IMR-90 (cell line): ENCODE measurements around the gene WIPI1. TPM values are rescaled to one million over a fixed set of nuclear protein-coding genes. Genes with fewer than 3 reads are reported as not detected.

Experiments used
- ATAC-seq: fragments of 200-7000 bp; cut with Tn5 transposase; 2 replicates; pipeline ENCODE4 v1.9.1; 2020; ENCODE audit warnings: low read depth, mild to moderate bottlenecking, moderate library complexity
- BruUV-seq: library from RNA; stranded (reverse); fragments of 400-500 nt; replicated peaks from 2 replicates; lab custom pipeline; 2021; lab: Mats Ljungman, UMichigan
- CTCF ChIA-PET: fragments of 300-600 bp; formaldehyde crosslinking; extraction: SDS; loops from one replicate; lab custom pipeline; 2021; ENCODE audit warnings: antibody characterized with exemption; lab: Yijun Ruan, JAX
- POLR2A ChIA-PET: fragments of 300-600 bp; sonication (Branson Sonifier 250); formaldehyde crosslinking; loops from one replicate; lab custom pipeline; 2022; ENCODE audit warnings: antibody characterized with exemption; ENCODE audit not compliant: unreplicated experiment; lab: Charles Lee
- DNase-seq: peaks from one replicate; pipeline ENCODE4 v3.0.0; 2013
- H2AFZ ChIP-seq: replicated peaks from 2 replicates; pipeline ENCODE3; 2013; ENCODE audit warnings: low read length, mild to moderate bottlenecking; ENCODE audit not compliant: poor library complexity
- H2AK5ac ChIP-seq: 2 replicates; pipeline ENCODE4 v1.6.1; 2013; ENCODE audit warnings: low read depth, low read length, inconsistent platforms
- H2AK9ac ChIP-seq: replicated peaks from 2 replicates; pipeline ENCODE3; 2013; ENCODE audit warnings: mild to moderate bottlenecking, low read depth, low read length, moderate library complexity; ENCODE audit not compliant: poor library complexity
- H2BK120ac ChIP-seq: 2 replicates; pipeline ENCODE4 v1.6.1; 2013; ENCODE audit warnings: low read depth, low read length, inconsistent platforms
- H2BK15ac ChIP-seq: 3 replicates; pipeline ENCODE4 v1.6.1; 2013; ENCODE audit warnings: low read depth, low read length, inconsistent platforms
- H2BK20ac ChIP-seq: 2 replicates; pipeline ENCODE4 v1.6.1; 2013; ENCODE audit warnings: low read depth, mild to moderate bottlenecking, inconsistent platforms, low read length, moderate library complexity
- H2BK5ac ChIP-seq: 2 replicates; pipeline ENCODE4 v1.6.1; 2013; ENCODE audit warnings: mild to moderate bottlenecking, low read depth, low read length, inconsistent platforms; ENCODE audit not compliant: poor library complexity, severe bottlenecking
- H3K14ac ChIP-seq: replicated peaks from 2 replicates; pipeline ENCODE4 v1.6.1; 2013; ENCODE audit warnings: low read depth, low read length, inconsistent platforms
- H3K18ac ChIP-seq: 2 replicates; pipeline ENCODE4 v1.6.1; 2013; ENCODE audit warnings: low read depth, low read length, control low read depth
- H3K23ac ChIP-seq: 2 replicates; pipeline ENCODE4 v1.6.1; 2013; ENCODE audit warnings: low read depth, low read length, inconsistent platforms
- H3K27ac ChIP-seq: 2 replicates; pipeline ENCODE4 v1.5.1; 2013; ENCODE audit warnings: mild to moderate bottlenecking, control low read depth, low read length; ENCODE audit not compliant: insufficient read depth
- H3K27me3 ChIP-seq: 2 replicates; pipeline ENCODE4 v1.6.1; 2013; ENCODE audit warnings: low read length; ENCODE audit not compliant: control insufficient read depth, insufficient read depth
- H3K36me3 ChIP-seq: 2 replicates; pipeline ENCODE4 v1.6.1; 2013; ENCODE audit warnings: low read length, mixed read lengths; ENCODE audit not compliant: control insufficient read depth, insufficient read depth
- H3K4ac ChIP-seq: 2 replicates; pipeline ENCODE4 v1.6.1; 2013; ENCODE audit warnings: low read depth, low read length, inconsistent platforms
- H3K4me1 ChIP-seq: 2 replicates; pipeline ENCODE4 v1.6.1; 2013; ENCODE audit warnings: low read length, mixed read lengths; ENCODE audit not compliant: control insufficient read depth, insufficient read depth
- H3K4me2 ChIP-seq: 2 replicates; pipeline ENCODE4 v1.6.1; 2013; ENCODE audit warnings: low read depth, mild to moderate bottlenecking, control low read depth, low read length, moderate library complexity
- H3K4me3 ChIP-seq: 2 replicates; pipeline ENCODE4 v1.5.1; 2013; ENCODE audit warnings: low read depth, mild to moderate bottlenecking, control low read depth, low read length, moderate library complexity; ENCODE audit not compliant: insufficient read depth
- H3K56ac ChIP-seq: 2 replicates; pipeline ENCODE4 v1.6.1; 2013; ENCODE audit warnings: low read length, inconsistent platforms; ENCODE audit not compliant: insufficient read depth; ENCODE audit errors: extremely low read depth
- H3K79me1 ChIP-seq, 2 experiments: 2 replicates each; pipeline ENCODE4 v1.6.1; 2013; ENCODE audit warnings: low read length in 2 of 2, inconsistent platforms in 1 of 2, low read depth in 1 of 2
- H3K9ac ChIP-seq: 2 replicates; pipeline ENCODE4 v1.6.1; 2013; ENCODE audit warnings: low read depth, low read length, control low read depth
- H3K9me1 ChIP-seq: 2 replicates; pipeline ENCODE4 v1.6.1; 2013; ENCODE audit warnings: low read length, inconsistent platforms; ENCODE audit not compliant: insufficient read depth
- H3K9me3 ChIP-seq: 2 replicates; pipeline ENCODE4 v1.6.1; 2013; ENCODE audit warnings: low read length; ENCODE audit not compliant: control insufficient read depth, insufficient read depth
- H4K20me1 ChIP-seq: 2 replicates; pipeline ENCODE4 v1.6.1; 2013; ENCODE audit warnings: low read length, inconsistent platforms; ENCODE audit not compliant: insufficient read depth
- H4K5ac ChIP-seq: 2 replicates; pipeline ENCODE4 v1.6.1; 2013; ENCODE audit warnings: mild to moderate bottlenecking, low read depth, low read length, control low read depth
- H4K8ac ChIP-seq, 2 experiments: 2 replicates each; pipeline ENCODE4 v1.6.1; 2013; ENCODE audit warnings: low read depth in 2 of 2, low read length in 2 of 2, control low read depth in 1 of 2, inconsistent platforms in 1 of 2
- H4K91ac ChIP-seq: 2 replicates; pipeline ENCODE4 v1.6.1; 2013; ENCODE audit warnings: low read depth, low read length, inconsistent platforms; ENCODE audit not compliant: insufficient read depth
- BHLHE40 ChIP-seq: fragments of 150-350 bp; IDR thresholded peaks from 2 replicates; pipeline ENCODE4 v1.6.1; 2016; ENCODE audit warnings: mild to moderate bottlenecking, low read depth, low read length
- CEBPB ChIP-seq: IDR thresholded peaks from 2 replicates; pipeline ENCODE4 v1.6.1; 2012; ENCODE audit warnings: low read depth, low read length, improper control_type of control experiment
- CHD1 ChIP-seq: IDR thresholded peaks from 2 replicates; pipeline ENCODE4 v1.6.1; 2012; ENCODE audit warnings: low read depth, low read length, improper control_type of control experiment
- FOS ChIP-seq: fragments of 150-350 bp; IDR thresholded peaks from 2 replicates; pipeline ENCODE4 v1.6.1; 2016; ENCODE audit warnings: low read depth, low read length
- MAFK ChIP-seq: IDR thresholded peaks from 2 replicates; pipeline ENCODE4 v1.6.1; 2012; ENCODE audit warnings: low read depth, low read length, improper control_type of control experiment
- MAZ ChIP-seq: IDR thresholded peaks from 2 replicates; pipeline ENCODE4 v1.6.1; 2012; ENCODE audit warnings: low read depth, mild to moderate bottlenecking, low read length, improper control_type of control experiment, moderate library complexity, borderline replicate concordance
- MXI1 ChIP-seq: IDR thresholded peaks from 2 replicates; pipeline ENCODE4 v1.6.1; 2012; ENCODE audit warnings: low read depth, mild to moderate bottlenecking, low read length, moderate library complexity, borderline replicate concordance
- NFE2L2 ChIP-seq: fragments of 150-350 bp; IDR thresholded peaks from 2 replicates; pipeline ENCODE4 v1.6.1; 2016; ENCODE audit warnings: low read depth, mild to moderate bottlenecking, low read length
- POLR2A ChIP-seq: IDR thresholded peaks from 2 replicates; pipeline ENCODE4 v1.6.1; 2012; ENCODE audit warnings: mild to moderate bottlenecking, low read depth, low read length
- RCOR1 ChIP-seq: IDR thresholded peaks from 2 replicates; pipeline ENCODE4 v1.6.1; 2012; ENCODE audit warnings: mild to moderate bottlenecking, low read length, improper control_type of control experiment; ENCODE audit not compliant: insufficient replicate concordance
- RFX5 ChIP-seq: IDR thresholded peaks from 2 replicates; pipeline ENCODE4 v1.8.0; 2012; ENCODE audit warnings: low read depth, mild to moderate bottlenecking, low read length, moderate library complexity
- SMC3 ChIP-seq: fragments of 150-350 bp; IDR thresholded peaks from 2 replicates; pipeline ENCODE4 v1.6.1; 2016; ENCODE audit warnings: low read depth, mild to moderate bottlenecking, antibody characterized with exemption, low read length, moderate library complexity
- WGBS, 2 experiments: methylation state at CpG; one replicate each; pipeline versions ENCODE4 v1.1.5 to v1.1.7; 2013; ENCODE audit warnings: missing lambda C conversion rate in 2 of 2; ENCODE audit not compliant: insufficient read length in 1 of 2; ENCODE audit errors: extremely low coverage in 2 of 2; 5-methylcytosine and 5-hydroxymethylcytosine counted together
- dilution Hi-C: fragments of 300-500 bp; cut with HindIII; formaldehyde crosslinking; loops from one replicate; pipeline ENCODE4 v1.14.3; 2018; ENCODE audit warnings: low sequenced_read_pairs; ENCODE audit not compliant: unreplicated experiment
- in situ Hi-C: fragments of 300-500 bp; cut with MboI; formaldehyde crosslinking; loops from 3 replicates; pipeline ENCODE4 v1.14.3; 2019; ENCODE audit warnings: low sequenced_read_pairs, inconsistent platforms, mixed read lengths
- intact Hi-C: fragments of 100-400 bp; cut with micrococcal nuclease; formaldehyde crosslinking; loops from 2 replicates; pipeline ENCODE4 v1.10.0; 2022
- polyA plus RNA-seq, 3 experiments: library from polyadenylated mRNA; depleted of rRNA; stranded (reverse); fragments of >200 nt; gene quantifications; 2 replicates each; pipeline ENCODE4 v1.2.3, GENCODE V29; 2012; ENCODE audit warnings: low replicate concordance in 1 of 3
- total RNA-seq: library from RNA; depleted of rRNA; stranded (reverse); fragments of >200 nt; gene quantifications from 2 replicates; pipeline ENCODE4 v1.2.3, GENCODE V29; 2012
- TF ChIP-seq, protein P1 (sequence below): fragments of 150-350 bp; IDR thresholded peaks from 2 replicates; pipeline ENCODE4 v1.6.1; 2017; ENCODE audit warnings: mild to moderate bottlenecking, antibody characterized with exemption, low read length, low read depth
- TF ChIP-seq, protein P2 (sequence below): fragments of 150-350 bp; IDR thresholded peaks from 2 replicates; pipeline ENCODE4 v1.6.1; 2016; ENCODE audit warnings: low read depth, mild to moderate bottlenecking, low read length, moderate library complexity, borderline replicate concordance

WIPI1 gene
- total and polyA plus RNA-seq, 2 of the 4 experiments (the other 2 are of a cell fraction): 78.6 to 129 TPM

DNA sequence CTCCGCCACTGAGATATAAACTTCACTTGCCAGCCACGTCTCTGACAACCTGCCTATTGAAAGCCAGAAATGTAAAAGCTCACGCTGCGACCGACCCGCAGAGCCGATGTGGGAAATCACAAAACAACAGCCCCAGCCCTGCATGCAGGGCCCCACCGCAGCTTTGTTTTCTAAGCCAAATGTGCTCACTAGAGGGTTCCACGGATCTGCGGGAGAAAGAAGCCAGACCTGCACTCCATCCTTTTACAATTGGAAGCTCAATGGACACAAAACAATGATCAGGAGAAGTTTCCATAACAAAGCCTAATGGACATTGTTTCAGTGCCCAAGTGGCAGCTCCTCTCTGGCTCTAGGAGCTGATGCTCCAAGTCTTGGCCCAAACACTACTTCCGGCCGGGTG lies 33.1 kb downstream of the WIPI1 start:
- no TSS peak for BruUV-seq
- Histone ChIP-seq H3K23ac (no peak overlapping the region), H2BK120ac (no peak overlapping the region), H2AK9ac (no peak overlapping the region), H4K8ac (no peak overlapping the region), H4K91ac (no peak overlapping the region), H3K4me2 (no peak overlapping the region), H3K9ac (no peak overlapping the region), H3K9me3 (peaks cover 2% of the 10 kb centered on the region; the same call in 1 of the 2 replicates), H3K27me3 (no peaks in the 10 kb centered on the region), H2BK20ac (no peak overlapping the region), H3K79me1 (no peaks in the 10 kb centered on the region), H3K27ac (no peak overlapping the region), H3K14ac (no peak overlapping the region), H4K20me1 (no peaks in the 10 kb centered on the region), H4K5ac (no peak overlapping the region), H3K4me3 (no peak overlapping the region), H3K9me1 (no peaks in the 10 kb centered on the region; the same call in 1 of the 2 replicates), H2BK5ac (no peak overlapping the region), H3K4me1 (no peaks in the 10 kb centered on the region), H3K56ac (no peak overlapping the region), H2BK15ac (no peak overlapping the region), H3K18ac (no peak overlapping the region), H3K36me3 (peaks cover 69% of the 10 kb centered on the region), H3K4ac (no peak overlapping the region), H2AK5ac (no peak overlapping the region), H2AFZ (no peak overlapping the region)
- no peak for DNase-seq
- ChIA-PET POLR2A (no interaction called here), CTCF (interaction anchor here (0.5 to 1.0 kb wide), 2 partner anchors 11 to 222 kb away, joined by 3 read pairs; no protein-coding TSS in a partner anchor)
- dilution Hi-C loops: no loop called here
- no peak for ATAC-seq
- WGBS, 2 experiments: 81% methylated on average over 4 of the region's 12 CpGs; no CpG with 5 or more reads in 1 of the 2 experiments
- TF ChIP-seq BHLHE40 (no peak), MAFK (no peak), RFX5 (no peak), SMC3 (no peak), CHD1 (no peak), MXI1 (no peak), CEBPB (no peak), RCOR1 (no peak), POLR2A (no peak), MAZ (no peak), NFE2L2 (no peak), FOS (no peak)
- TF ChIP-seq, protein P1, sequence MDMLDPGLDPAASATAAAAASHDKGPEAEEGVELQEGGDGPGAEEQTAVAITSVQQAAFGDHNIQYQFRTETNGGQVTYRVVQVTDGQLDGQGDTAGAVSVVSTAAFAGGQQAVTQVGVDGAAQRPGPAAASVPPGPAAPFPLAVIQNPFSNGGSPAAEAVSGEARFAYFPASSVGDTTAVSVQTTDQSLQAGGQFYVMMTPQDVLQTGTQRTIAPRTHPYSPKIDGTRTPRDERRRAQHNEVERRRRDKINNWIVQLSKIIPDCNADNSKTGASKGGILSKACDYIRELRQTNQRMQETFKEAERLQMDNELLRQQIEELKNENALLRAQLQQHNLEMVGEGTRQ: no peak
- TF ChIP-seq, protein P2, sequence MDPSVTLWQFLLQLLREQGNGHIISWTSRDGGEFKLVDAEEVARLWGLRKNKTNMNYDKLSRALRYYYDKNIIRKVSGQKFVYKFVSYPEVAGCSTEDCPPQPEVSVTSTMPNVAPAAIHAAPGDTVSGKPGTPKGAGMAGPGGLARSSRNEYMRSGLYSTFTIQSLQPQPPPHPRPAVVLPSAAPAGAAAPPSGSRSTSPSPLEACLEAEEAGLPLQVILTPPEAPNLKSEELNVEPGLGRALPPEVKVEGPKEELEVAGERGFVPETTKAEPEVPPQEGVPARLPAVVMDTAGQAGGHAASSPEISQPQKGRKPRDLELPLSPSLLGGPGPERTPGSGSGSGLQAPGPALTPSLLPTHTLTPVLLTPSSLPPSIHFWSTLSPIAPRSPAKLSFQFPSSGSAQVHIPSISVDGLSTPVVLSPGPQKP: no peak
- intact Hi-C loops: no loop called here
- in situ Hi-C loops: no loop called here
